HG03196 (cell line): ENCODE measurements around the gene RYR1.
A peak's percentile ranks its signal among the peaks of the same experiment; 100 is the strongest.
"Not testable (repeated sequence)": the region's sequence is repeated elsewhere in the genome, so short reads cannot be mapped to it uniquely, and the experiment has no call there.

Experiments
- ATAC-seq: cut with Tn5 transposase; IDR thresholded peaks from one replicate; pipeline ENCODE4 v1.9.1; 2021; ENCODE audit not compliant: unreplicated experiment

Gene RYR1

GRCh38 chr19:38559428-38560401 is 126.2 kb downstream of the RYR1 start:
- peak; percentile 68 for ATAC-seq

DNA sequence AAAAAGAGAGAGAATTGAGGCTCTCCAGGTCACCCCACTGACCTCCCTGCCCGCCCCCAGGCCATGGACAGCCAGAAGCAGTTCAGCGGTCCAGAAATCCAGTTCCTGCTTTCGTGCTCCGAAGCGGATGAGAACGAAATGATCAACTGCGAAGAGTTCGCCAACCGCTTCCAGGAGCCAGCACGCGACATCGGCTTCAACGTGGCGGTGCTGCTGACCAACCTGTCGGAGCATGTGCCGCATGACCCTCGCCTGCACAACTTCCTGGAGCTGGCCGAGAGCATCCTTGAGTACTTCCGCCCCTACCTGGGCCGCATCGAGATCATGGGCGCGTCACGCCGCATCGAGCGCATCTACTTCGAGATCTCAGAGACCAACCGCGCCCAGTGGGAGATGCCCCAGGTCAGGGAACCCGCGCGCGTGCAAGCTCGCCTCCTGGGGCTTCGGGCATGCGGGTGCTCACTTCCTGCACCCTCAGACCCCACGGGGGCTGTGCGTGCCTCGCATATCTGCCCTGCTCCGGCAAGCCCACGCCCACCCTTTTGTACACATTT is 127.6 kb downstream of the RYR1 start:
- ATAC-seq = no peak

DNA sequence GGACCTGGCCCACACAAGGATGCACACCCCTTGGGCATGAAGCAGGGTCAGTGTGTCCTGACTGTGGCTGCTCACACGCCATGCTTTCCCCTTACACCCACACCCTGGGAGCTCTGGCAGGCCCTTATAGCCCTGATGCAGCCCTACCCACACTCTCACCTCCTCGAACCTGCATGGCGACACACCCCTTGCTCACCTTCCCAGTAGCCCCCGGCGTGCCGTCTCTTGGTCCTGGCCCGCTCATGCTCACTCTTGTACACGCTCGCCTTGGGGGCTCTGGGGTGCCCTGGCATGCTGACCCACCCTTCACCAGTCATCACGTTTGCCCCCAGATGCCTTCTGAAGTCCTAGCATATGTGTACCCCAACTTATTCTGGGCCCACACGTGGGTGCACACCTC is 128.2 kb downstream of the RYR1 start:
- ATAC-seq = no peak

- ATAC-seq = no peak
These were observed 128.6 kb downstream of the RYR1 start for GRCh38 chr19:38562096-38562495.

DNA sequence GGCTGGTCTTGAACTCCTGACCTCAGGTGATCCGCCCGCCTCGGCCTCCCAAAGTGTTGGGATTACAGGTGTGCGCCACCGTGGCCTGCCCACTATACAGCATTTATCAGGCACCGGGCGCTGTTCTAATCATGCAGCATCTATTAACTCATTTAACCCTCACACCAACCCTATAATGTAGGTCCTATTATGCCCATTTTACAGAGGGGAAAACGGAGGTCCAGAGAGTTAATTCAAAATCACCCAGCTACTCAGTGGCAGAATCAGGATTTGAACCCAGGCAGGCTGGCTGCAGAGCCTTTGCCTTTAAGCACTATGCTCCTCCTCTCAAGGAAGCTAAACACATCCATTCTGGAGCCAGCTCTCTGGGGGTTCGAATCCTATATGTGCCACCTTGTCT is 130.0 kb downstream of the RYR1 start:
- ATAC-seq = no peak

GRCh38 chr19:38564981-38565690 is 131.6 kb downstream of the RYR1 start:
- no peak for ATAC-seq

DNA sequence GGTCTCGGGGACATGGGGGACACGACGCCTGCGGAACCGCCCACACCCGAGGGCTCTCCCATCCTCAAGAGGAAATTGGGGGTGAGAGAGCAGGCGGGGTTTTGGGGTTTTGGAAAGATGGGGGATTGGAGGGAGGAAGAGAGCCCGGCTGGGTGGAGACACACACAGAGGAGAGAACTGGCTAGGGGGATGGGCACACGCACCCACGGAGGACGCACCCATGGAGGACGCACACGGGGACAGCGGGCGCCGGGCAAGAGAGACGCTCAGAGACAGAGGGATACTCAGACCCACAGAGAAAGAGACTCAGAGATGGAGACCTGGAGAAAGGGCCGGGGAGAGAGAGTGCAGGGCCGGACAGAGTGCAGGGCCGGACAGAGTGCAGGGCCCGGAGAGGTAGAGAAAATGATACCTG is 132.2 kb downstream of the RYR1 start:
- ATAC-seq = no peak

GRCh38 chr19:38569368-38569983 is 136.0 kb downstream of the RYR1 start:
- ATAC-seq = no peak

DNA sequence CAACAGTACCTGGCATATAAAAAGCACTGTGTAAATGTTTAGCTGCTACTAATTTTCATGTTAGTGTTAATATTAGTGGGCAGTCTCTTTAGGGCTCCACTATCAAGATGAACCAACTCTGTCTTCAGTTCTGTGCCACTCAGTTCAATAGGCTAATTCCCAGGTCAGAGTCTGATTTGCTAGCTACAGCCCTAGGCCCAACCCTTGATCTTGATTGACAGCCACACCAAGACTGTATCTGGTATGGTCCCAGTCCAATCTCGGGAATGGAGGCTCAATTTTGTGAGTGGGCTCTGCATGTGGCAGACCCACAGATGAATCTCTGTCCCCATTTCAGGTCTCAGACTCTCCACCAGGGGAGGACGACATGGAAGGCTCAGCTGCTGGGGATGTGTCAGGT is 138.2 kb downstream of the RYR1 start:
- no peak for ATAC-seq

GRCh38 chr19:38577826-38578225 is 144.3 kb downstream of the RYR1 start:
- no peak for ATAC-seq

GRCh38 chr19:38579304-38579703 is 145.8 kb downstream of the RYR1 start:
- not testable (repeated sequence) for ATAC-seq

DNA sequence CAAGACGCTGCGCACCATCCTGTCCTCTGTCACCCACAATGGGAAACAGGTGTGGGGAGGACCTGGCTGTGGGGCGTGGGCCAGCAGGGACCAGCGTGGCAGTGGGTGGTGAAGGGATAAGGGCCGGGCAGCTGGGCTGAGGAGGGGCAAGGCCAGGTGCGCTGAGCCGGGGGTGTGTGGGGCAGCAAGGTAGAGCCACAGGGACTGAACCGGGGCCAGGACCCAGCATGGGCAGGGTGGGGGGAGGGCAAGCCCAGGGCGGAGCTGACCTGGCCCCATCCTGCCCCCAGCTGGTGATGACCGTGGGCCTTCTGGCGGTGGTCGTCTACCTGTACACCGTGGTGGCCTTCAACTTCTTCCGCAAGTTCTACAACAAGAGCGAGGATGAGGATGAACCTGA is 146.6 kb downstream of the RYR1 start:
- ATAC-seq = no peak

DNA sequence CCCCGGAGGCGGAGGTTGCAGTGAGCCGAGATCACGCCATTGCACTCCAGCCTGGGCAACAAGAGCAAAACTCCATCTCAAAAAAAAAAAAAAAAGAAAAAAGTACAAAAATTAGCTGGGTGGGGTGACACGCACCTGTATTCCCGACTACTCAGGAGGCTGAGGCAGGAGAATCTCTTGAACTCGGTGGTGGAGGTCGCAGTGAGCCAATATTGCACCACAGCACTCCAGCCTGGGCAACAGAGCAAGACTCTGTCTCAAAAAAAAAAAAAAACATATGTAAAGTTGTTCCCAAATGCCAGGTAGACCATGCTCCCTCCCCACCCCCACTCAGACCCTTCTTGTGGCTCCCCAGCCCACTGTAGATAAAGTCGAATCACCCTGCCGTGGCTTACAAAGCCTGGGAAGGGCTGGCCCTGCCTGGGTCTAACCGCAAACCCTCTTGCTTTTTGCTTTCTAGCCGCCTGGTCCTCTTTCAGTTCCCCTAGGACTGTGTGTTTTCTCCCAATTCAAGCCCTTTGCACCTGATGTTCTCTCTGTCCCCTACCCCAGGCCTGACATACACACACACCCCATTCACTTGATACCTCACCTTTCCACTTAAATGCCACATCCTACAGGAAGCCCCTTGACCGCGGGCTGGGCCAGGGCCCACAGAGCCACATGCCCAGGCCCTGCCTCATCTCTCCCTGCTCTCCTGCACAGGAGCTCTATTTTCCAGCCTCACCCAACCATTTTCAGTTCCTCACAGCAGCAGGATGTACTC is 149.9 kb downstream of the RYR1 start:
- no peak for ATAC-seq

DNA sequence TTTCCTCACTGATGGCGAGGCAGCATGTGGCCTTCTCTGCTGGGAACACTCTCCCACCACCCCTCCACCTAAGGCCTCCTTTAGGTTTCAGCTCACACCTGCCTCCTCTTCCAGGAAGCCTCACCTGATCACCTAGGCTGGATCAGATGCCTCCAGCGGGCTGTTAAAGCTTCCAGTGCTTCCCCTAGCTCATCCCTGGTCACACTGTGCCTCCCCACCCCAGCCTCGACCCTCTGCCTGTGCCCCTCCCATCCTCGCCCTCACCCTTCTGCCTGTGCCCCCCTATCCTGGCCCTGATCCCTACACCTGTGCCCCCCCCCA is 150.5 kb downstream of the RYR1 start:
- ATAC-seq = no peak

DNA sequence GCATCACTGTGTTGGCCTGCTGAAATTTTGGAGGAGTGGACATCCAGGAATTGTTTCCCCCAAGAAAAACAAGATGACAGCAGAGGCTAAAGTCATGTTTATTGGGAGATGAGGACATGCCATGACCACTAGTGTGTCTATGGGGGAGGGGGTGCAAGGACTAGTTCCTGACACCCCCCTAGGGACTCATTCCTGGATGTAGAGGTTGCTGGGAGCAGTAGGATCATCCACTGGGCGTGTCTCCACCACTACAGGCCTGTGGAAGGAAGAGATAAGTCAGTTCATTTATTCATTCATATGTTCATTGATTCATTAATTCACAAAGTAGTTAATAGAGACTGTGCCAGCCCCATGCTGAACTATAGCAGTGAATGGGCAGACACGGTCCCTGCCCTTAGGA is 154.1 kb downstream of the RYR1 start:
- no peak for ATAC-seq

DNA sequence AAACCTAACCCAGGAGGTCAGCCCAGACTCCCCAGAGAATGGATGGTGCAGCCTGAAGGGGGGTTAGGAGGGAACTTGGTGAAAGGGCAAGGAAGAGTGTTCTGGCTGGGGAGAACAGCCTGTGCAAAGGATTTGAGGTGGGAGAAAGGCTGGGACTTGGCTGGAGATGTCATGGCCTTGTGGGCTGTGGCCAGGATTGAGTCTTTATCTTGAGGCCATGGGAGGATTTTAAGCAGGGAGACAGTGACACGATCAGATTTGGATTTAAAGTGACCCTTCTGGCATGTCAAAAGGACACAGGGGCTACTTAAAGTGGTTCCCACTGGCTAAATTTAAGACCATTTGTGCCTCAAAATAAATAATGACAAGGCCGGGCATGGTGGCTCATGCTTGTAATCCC is 154.6 kb downstream of the RYR1 start:
- no peak for ATAC-seq

DNA sequence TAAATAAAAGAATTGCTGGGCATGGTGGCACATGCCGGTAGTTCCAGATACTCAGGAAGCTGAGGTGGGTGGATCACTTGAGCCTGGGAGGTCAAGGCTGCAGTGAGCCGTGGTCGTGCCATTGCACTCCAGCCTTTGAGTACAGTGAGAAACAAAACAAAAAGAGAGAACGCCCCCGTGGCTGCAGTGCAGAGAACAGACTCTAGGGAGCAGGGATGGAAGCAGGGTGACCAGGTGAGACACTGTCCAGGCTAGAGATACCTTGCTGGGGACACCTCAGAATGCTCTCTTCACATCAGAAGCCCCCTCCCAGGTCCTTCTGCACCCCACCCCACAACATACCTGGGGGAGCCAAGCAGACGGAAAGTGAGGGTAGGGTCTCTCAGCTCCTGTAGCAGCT is 159.4 kb downstream of the RYR1 start:
- no peak for ATAC-seq

GRCh38 chr19:38596057-38596981 is 162.8 kb downstream of the RYR1 start:
- ATAC-seq = no peak

DNA sequence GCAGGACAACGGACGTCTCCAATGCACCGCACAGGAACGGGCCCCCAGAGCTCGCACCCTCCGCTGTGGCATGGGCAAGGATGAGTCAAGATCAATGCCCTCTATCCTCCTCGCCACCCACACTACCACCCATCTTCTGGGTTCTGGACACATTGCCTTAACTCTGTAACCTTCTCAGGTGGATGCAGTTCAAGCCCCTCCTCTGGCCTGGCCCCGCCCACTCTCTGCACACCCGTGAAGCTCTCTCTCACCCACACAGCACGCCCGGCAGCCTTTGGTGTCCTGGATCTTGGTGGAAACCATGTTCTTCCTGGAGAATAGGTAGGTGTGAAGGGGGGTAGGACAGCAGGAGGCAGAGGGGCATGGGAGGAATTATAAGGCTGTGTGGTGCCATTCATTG is 163.6 kb downstream of the RYR1 start:
- ATAC-seq = no peak

GRCh38 chr19:38599722-38600121 is 166.2 kb downstream of the RYR1 start:
- no peak for ATAC-seq
